ENCODE results near the gene TRDN.
"Not testable (repeated sequence)": the region's sequence is repeated elsewhere in the genome, so short reads cannot be mapped to it uniquely, and the experiment has no call there.

TRDN gene

DNA sequence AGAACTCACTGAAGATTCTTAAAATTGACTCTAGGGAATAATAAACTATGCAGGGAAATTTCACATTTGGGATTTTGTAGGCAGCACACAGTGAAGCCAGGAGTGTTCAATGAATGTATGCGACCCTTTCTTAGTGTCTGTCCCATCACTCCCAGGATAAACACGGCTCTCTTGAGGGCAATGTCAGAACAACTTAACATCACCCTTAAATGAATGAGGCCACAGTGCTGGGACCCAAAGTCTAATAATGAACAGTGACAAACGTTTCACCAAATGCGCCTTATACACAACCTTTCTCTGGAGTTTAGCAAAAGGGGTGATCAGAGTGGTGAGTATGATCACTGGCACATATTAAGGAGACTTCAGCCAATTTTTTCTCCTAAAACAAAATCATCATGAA is 403.4 kb downstream of the TRDN start:
- DNase-seq = no peak

DNA sequence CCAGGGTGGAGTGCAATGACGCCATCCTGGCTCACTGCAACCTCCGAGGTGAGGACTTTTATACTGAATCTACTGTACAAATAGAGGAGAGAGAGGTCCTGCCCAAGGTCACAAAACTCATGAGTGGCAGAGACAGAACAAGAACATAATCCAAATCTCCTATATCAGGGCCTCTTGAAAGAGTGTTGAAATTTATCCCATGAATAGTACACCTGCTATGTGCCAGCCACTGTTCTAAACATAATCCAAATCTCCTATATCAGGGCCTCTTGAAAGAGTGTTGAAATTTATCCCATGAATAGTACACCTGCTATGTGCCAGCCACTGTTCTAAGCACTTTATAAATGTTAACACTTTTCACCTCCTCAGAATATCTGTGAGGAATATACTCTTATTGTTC is 409.0 kb downstream of the TRDN start:
- DNase-seq = not testable (repeated sequence)

DNA sequence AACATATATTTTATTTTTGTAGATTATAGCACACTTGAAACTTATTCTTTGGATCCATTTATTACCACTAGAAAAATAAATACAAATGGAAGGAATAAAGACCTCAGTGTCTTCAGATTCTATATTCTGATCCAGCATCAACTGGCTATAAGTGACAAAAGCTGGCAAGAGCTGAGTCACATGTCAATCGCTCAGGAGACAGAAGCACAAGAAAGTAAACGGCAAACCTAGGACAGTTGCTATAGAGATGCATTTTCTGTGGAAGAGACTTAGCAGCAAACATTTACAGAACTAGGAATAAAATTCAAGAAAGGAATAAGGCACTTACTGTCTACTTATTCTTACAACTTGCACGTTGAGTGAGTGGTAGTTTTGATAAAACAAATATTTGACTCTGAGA is 410.4 kb downstream of the TRDN start:
- DNase-seq = no peak

DNA sequence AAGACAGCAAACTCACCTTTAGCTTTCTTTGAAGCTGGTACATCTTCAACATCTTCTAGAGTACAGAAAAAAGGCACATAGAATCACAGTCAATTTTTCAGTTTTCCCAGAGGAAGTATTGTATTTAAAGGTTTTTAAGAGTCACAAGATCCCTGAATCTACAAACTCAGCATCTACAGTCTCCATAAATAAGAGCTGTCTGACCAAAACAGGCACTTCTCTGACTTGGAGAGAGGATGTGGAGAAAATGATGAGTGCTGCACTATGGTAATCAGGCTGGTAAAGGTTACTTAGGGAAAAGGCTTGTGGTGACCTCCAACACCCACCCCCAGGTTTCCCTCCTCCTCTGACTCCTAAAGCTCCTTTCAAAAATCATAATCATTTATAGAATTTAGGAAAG is 412.7 kb downstream of the TRDN start:
- DNase-seq = no peak

DNA sequence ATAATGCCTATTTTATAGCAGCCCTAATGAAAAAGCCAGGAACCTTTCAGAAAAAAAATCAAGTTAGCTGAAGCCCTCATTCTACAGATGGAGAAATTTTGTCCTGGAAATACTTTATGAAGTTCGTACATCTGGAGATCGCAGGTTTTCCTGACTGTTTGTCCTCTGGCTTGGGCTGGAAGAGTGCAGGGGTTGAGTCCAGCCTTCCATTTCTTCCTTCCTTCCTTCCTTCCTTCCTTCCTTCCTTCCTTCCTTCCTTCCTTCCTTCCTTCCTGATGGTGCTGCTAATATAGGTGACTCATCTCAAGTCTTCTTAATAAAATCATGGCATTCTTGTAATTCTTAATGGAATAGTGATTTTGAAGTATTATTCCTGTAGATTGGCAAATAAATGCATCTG is 413.3 kb downstream of the TRDN start:
- DNase-seq = no peak

DNA sequence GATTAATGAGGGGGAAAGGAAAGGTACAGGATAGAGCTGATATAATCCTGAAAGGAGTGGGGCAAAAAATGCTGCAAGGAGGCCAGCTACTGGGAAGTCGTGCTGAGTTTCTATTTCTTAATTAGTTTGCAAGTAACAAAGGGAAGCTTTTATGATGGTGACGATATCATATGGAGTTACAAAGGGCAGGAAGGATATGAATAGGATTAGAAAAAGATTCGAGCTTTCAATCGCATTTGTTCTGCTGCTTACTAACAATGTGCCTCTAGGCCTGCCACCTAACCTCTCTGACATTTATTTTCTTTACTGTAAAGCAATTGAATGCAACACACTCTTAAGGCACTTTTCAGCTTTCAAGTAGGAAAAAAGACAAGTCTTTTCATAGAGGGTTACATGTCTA is 421.5 kb downstream of the TRDN start:
- DNase-seq = no peak

DNA sequence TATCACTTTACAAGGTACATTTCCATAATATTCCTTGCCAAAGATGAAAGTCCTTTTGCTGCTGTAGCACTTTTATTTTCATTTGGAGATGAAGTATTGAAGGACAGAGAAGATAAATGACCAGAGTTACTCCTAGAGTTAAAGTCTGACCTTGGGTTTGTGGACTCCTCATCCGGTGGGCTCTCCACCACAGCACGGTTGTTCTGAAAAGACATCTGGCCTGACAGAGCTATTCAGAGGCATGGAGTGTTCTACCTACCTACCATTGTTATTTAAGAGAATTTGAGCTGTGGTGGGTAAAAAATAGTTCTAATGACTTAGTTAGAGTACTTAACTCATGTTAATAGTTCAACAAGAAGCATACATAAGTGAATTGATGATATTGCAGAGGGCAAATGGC is 422.3 kb downstream of the TRDN start:
- DNase-seq = no peak

DNA sequence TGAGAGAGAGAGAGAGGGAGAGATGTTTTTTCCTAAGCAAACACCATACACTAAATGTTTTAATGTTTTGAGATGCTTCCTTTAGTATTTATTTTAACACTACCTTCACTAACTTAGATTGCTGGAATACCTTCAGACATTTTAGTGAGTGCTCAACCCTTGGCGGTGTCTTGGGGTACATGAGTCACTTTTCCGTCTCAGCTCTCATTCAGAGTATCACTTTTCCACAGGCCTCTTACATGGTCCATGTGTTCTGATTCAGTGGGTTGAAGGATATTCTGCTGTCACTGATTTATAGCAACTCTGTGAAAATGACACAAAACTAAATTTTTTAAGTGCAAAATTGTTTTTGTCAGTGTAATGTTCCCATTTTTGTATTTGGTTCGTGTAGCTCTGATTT is 422.8 kb downstream of the TRDN start:
- no peak for DNase-seq

DNA sequence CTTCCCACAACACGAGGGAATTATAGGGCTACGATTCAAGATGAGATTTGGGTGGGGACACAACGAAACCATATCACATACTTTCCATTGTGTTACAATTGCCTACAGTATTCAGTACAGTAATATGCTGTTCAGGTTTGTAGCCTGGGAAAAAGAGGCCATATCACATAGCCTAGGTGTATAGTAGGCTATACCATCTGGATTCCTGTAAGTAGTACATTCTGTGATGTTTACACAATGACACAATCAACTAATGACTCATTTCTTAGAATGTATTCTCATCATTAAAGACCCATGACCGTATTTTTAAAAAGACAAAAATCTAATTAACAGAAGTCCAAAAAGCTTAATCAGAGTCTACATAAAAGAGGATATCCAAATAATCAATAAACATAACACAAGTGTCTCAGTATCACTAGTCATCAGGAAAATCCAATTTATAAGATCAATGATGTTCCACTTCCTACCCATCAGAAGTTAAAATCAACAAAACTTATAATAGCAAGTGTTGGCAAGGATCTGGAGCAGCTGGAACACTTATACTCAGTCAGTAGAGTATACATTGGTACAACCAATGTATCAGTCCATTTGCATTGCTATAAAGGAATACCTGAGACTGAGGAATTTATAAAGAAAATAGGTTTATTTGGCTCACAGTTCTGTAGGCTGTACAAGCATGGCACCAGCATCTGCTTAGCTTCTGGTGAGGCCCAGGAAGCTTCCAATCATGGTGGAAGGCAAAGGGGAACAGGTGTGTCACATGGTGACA is 424.8 kb downstream of the TRDN start:
- no peak for DNase-seq

DNA sequence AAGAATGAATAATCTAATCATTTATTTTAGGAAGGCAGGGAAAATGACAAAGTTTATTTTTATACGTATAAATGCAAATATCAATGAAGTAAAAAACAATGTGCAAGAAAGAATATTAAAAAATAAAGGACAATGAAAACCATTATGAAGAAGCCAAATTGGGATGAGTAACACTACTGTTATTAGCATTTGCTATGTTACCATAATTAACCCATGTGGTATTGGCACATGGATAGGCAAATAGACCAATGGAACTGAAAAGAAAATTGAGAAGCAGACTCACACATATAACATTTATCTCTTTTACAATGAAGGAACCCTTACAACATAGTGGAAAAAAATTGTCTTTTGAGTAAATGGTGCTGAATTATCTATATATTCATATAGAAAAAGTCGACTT is 426.1 kb downstream of the TRDN start:
- no peak for DNase-seq

DNA sequence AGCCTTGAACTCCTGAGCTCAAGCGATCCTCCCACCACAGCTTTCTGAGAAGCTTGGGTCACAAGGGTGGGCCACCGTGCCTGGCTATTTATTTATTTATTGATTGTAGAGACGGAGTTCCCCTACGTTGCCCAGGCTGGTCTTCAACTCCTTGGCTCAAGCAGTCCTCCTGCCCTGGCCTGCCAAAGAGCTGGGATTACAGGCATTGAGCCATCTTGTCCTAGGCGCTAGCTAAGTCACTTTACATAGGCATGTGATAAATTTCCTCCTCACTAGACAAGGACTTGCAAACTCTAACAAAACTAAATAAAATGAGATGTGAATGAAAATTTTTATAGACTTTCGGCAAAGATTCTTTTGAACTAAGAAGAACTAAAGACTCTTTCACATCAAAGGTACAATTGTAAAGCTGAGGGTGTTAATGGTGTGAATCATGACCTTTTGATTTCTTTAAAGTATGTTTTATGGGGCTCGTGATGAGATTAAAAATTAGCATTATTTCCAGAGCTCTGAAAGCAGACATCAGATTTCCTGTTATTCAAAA is 428.7 kb downstream of the TRDN start:
- no peak for DNase-seq

DNA sequence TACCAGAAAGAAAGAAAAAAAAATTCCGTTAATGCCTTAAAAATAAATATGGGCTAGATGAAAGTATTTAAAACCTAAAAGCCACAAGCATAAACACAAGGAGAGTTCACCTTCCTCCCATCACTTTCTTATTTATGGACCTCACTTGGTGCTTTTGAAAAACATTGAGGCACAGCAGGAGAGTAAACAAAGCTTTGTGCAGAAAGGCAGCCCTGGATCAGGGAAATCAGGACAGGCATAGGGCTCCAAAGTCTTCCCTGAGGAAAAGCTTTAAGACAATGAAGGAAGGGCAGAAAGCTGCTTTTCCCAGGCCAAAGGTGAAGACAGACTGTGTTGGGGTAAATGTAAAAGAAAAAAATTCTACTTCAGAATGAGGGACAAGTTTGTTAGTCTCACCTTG is 432.8 kb downstream of the TRDN start:
- DNase-seq = no peak

DNA sequence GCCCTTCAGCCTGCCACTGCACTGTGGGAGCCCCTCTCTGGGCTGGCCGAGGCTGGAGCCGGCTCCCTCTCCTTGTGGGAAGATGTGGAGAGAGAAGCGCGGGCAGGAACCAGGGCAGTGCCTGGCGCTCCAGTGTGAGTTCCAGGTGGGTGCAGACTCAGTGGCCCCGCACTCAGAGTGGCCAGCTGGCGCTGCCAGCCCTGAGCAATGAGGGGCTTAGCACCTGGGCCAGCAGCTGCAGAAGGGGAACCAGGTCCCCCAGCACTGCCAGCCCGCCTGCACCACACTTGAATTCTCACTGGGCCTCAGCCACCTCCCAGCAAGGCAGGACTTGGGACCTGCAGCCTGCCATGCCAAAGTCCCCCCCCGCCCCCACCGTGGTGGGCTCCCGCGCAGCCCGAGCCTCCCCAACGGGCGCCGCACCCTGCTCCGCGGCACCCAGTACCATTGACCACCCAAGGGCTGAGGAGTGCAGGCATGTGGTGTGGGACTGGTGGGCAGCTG is 434.8 kb downstream of the TRDN start:
- DNase-seq = no peak

DNA sequence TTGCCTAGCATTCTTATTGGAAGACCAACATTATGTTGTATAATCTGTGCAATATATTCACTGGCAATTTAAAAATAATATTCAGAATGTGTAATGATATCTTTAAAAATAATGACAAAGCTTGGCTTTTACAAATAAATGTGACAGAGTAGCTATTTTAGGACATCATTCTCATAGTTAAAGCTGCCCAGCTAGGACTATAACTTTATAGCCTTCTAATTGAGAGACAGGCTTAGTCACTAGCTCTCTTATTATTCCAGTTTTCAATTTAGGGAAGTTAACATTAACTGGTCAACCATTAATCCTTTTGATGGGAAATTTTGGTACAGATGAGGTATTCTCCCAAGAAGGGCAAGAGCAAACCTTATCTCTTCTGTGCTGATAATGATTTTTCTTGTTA is 443.5 kb downstream of the TRDN start:
- DNase-seq = no peak

DNA sequence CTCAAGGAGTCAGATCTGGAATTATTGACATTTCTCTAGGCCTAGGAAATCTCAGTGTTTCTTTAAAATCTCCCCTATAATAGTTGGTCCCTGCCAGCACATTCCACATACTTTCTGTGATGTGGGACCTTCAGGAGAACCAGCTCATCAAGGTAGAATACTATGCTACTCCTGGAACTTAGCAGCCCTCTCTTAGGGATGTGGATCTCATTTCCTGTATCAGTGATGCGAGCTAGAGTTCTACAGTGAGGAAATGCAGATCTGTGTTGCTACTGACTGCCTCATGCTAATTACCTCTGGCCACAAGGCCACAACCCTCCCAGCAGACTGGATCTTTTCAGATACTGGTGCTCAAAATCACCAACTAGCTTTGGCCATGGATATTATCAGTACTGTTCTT is 446.9 kb downstream of the TRDN start:
- no peak for DNase-seq

DNA sequence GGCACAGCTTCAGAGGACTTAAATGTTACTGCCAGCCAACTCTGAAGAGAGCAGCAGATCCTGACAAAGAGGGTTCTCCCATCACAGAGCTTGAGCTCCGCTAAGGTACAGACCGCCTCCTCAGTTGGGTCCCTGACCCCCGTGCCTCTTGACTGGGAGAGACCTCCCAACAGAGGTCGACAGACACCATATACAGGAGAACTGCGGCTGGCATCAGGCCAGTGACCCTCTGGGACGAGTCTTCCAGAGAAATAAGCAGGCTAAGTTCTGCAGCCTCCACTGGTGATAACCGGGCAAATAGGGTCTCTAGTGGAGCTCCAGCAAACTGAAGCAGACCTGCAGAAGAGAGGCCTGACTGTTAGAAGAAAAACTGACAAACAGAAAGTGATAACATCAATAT is 453.8 kb downstream of the TRDN start:
- no peak for DNase-seq

DNA sequence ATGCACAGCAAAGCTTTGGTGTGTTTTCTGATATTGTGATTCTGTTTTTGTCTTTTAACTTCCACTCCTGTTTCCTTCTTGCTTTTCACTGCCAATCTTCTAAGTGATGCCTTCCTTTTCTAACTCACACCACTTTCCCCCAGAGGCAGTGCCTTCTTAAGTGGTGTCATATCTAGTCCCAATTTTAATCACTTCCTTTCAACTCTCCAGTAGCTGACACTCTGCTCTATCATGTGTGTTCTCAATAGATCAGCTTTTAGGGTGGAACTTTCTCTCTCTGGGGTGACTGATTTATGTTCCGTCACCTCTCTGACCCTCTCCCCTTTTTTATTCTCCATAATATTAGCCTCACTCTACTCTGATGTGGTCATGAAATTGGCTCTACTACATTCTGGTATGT is 460.0 kb downstream of the TRDN start:
- no peak for DNase-seq

DNA sequence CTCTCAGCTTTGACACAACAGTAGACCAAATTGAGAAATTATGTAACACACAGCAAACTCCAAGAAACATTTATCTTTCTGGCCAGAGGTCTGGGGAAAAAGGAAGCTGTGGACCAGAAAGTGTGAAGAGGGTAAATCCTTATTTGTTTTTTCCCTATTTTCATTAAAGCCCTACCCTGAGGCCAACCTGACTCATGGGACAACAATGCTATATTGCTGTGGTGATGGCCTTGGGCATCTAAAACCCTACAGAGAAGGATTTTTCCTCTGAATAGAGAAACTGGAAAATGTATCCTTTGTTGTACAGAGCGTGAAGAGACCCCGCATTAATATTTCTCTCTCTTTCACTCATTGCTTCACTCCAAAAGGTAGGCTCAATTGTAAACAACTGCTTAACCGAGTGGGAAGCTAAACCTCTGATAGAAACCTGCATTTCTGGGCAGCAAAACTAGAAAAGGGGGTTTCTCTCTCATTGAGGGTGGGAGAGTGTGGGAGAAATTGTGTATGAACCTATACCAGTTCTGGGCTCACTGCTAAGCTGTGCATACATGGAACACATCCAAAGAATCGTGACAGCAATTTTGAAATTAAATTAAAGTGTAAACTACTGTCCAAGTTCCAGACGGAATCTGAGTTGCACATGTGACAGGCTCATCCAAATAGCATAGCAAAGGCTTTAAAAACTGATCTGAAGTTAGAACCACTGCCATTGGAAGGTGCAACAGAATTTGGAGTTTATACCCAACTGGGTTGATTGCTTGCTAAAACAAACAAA is 465.2 kb downstream of the TRDN start:
- DNase-seq = no peak

DNA sequence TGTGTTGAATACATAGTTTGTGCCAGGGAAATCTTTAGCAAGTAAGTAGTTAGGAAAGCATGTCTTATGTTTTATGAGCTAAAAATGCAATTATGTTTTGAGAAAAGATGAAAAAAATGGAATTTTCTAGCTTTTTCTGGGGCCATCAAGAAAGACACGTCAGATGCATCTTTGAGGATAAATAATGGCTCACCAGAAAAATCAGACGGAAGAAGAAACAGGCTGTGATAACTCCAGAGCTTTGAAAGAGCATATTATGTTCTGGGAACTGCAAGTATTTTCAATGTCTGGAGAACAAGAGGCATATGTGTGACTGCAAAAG is 467.0 kb downstream of the TRDN start:
- DNase-seq = no peak

DNA sequence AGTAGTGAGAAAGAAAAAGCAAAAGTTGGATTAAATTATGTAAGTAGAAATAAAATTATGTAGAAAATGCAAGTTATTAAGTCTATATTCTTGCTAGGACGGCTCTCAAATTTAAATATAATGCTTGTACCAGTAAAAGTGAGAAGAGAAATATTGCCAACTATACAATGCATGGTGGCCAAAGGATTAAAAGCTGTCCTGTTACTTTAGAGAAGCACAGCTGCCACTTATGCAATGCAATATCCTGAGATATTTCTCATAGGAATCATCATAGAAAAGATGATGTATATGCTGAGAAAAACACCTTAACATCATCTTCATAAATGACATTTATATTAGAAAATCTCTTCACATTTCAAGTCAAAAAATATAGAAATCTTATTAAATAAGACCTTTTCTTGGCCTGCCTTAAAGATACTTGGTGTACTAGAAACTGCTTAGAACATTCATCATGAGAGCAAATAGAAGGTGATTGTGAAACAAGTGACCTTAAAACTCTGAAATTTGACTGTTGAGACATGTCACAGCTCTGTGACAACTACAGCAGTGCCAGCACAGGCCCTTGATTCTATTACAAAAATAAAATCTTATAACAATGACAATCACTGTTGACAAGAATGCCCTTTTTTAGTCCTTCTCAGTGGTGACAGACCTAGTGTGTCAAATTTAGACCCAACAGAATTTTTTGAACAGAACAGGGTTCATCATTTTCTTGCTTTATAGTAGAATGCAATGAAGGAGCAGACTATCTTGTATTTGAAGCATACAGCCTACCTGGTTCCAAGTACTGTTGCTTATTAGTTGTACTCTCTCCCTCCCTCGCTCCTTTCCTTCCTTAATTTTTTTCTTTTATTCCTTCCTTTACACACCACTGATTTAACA is 467.6 kb downstream of the TRDN start:
- DNase-seq = no peak

DNA sequence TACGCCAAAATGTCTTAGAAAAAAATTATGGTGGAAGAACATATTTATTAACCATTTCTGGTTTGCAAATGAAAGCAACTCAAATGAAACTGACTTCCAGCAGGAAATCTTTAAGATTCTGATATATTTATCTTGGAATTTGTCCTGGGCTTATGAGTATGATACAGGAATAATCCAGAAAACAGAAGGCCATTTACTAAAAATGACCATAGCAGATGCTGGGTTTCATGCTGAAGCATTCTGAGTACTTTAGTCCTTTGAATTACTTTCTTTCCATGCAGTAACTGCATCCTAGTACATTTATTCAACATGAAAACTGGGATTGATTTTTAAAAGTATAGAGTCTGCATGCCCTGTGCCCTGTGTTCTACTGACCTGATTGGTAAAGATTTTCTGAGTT is 468.3 kb downstream of the TRDN start:
- DNase-seq = no peak

Data from NCI-H187 (cell line).